ENCODE measurements around the gene GLYR1.
A peak's percentile ranks its signal among the peaks of the same experiment; 100 is the strongest.
"Not testable (repeated sequence)": the region's sequence is repeated elsewhere in the genome, so short reads cannot be mapped to it uniquely, and the experiment has no call there.

Gene GLYR1

GRCh38 chr16:4846901-4847773 lies at the start of gene GLYR1, which contains the start of gene UBN1:
TSS of gene GLYR1 (minus strand) at chr16:4847288. CDS start at chr16:4847265, 23 bp downstream.
TSS of gene UBN1 (plus strand) at chr16:4847481. CDS start at chr16:4852918, 5,437 bp downstream.
- peak; percentile 97 for DNase-seq (ENCODE audit: low spot score)

- DNase-seq (ENCODE audit: low spot score): not testable (repeated sequence)
Measured at GRCh38 chr16:4896761-4897160, 49.7 kb upstream of the GLYR1 start.

- DNase-seq (ENCODE audit: low spot score): no peak
Measured at GRCh38 chr16:4895366-4895765, 48.3 kb upstream of the GLYR1 start.

GRCh38 chr16:4894276-4895150 lies 47.4 kb upstream of the GLYR1 start:
- no peak for DNase-seq (ENCODE audit: low spot score)

- no peak for DNase-seq (ENCODE audit: low spot score)
Measured at GRCh38 chr16:4893103-4893862, 46.2 kb upstream of the GLYR1 start.

GRCh38 chr16:4892361-4893102 lies 45.4 kb upstream of the GLYR1 start:
- DNase-seq (ENCODE audit: low spot score): no peak

GRCh38 chr16:4891886-4892216 lies 44.8 kb upstream of the GLYR1 start:
- no peak for DNase-seq (ENCODE audit: low spot score)

- no peak for DNase-seq (ENCODE audit: low spot score)
Measured at GRCh38 chr16:4891097-4891885, 44.2 kb upstream of the GLYR1 start.

- DNase-seq (ENCODE audit: low spot score): no peak
Measured at GRCh38 chr16:4890686-4891085, 43.6 kb upstream of the GLYR1 start.

GRCh38 chr16:4890026-4890425 lies 42.9 kb upstream of the GLYR1 start:
- DNase-seq (ENCODE audit: low spot score): no peak

GRCh38 chr16:4888428-4889135 lies 41.5 kb upstream of the GLYR1 start:
- DNase-seq (ENCODE audit: low spot score): no peak

- no peak for DNase-seq (ENCODE audit: low spot score)
Measured at GRCh38 chr16:4886151-4886550, 39.1 kb upstream of the GLYR1 start.

- DNase-seq (ENCODE audit: low spot score): no peak
Measured at GRCh38 chr16:4884972-4885874, 38.1 kb upstream of the GLYR1 start.

GRCh38 chr16:4884209-4884608 lies 37.1 kb upstream of the GLYR1 start:
- no peak for DNase-seq (ENCODE audit: low spot score)

GRCh38 chr16:4883501-4883900 lies 36.4 kb upstream of the GLYR1 start:
- no peak for DNase-seq (ENCODE audit: low spot score)

- peak; percentile 98 for DNase-seq (ENCODE audit: low spot score)
Measured at GRCh38 chr16:4882633-4883285, 35.7 kb upstream of the GLYR1 start.

- no peak for DNase-seq (ENCODE audit: low spot score)
Measured at GRCh38 chr16:4882000-4882632, 35.0 kb upstream of the GLYR1 start.

- DNase-seq (ENCODE audit: low spot score): no peak
Measured at GRCh38 chr16:4880006-4880580, 33.0 kb upstream of the GLYR1 start.

All from kidney tubule cell (primary cell).